Osteocyte (in vitro differentiated cells): ENCODE measurements around the gene NOP16. TPM values are rescaled to one million over a fixed set of nuclear protein-coding genes. Genes with fewer than 3 reads are reported as not detected.
A peak's percentile ranks its signal among the peaks of the same experiment; 100 is the strongest.

Experiments used
- DNase-seq: peaks from one replicate; pipeline ENCODE4 v3.0.0; 2021; ENCODE audit warnings: mixed read lengths; ENCODE audit not compliant: unreplicated experiment; ENCODE audit errors: extremely low spot score
- H3K27ac Mint-ChIP-seq: one replicate; pipeline ENCODE4 v1.8.0; 2021; ENCODE audit warnings: mild to moderate bottlenecking, mixed read lengths; ENCODE audit not compliant: unreplicated experiment
- H3K27me3 Mint-ChIP-seq: one replicate; pipeline ENCODE4 v1.8.0; 2021; ENCODE audit warnings: mixed read lengths; ENCODE audit not compliant: unreplicated experiment
- H3K36me3 Mint-ChIP-seq: one replicate; pipeline ENCODE4 v1.8.0; 2021; ENCODE audit warnings: mixed read lengths; ENCODE audit not compliant: unreplicated experiment
- H3K4me1 Mint-ChIP-seq: one replicate; pipeline ENCODE4 v1.8.0; 2021; ENCODE audit warnings: mixed read lengths; ENCODE audit not compliant: unreplicated experiment
- H3K4me3 Mint-ChIP-seq: one replicate; pipeline ENCODE4 v1.8.0; 2021; ENCODE audit warnings: mild to moderate bottlenecking, moderate library complexity, mixed read lengths; ENCODE audit not compliant: unreplicated experiment
- H3K9me3 Mint-ChIP-seq: one replicate; pipeline ENCODE4 v1.8.0; 2021; ENCODE audit warnings: mixed read lengths; ENCODE audit not compliant: unreplicated experiment
- CTCF ChIP-seq: fragments of 200-600 bp; sonication (generic); IDR thresholded peaks from 2 replicates; pipeline ENCODE4 v1.5.0; 2021; ENCODE audit warnings: antibody characterized with exemption, mild to moderate bottlenecking, moderate library complexity
- total RNA-seq: library from RNA; stranded (reverse); gene quantifications from 2 replicates; pipeline ENCODE4 v1.2.1, GENCODE V29; 2021

NOP16 gene
- total RNA-seq, 1 donor from 2014 or later: 15.5 TPM

- Mint-ChIP-seq H3K36me3 (peaks cover 20% of the 10 kb centered on the region), H3K9me3 (no peaks in the 10 kb centered on the region), H3K27ac (peak within 1 kb of the TSS; percentile 38), H3K27me3 (no peaks in the 10 kb centered on the region), H3K4me3 (peak within 1 kb of the TSS; percentile 72), H3K4me1 (peaks cover 13% of the 10 kb centered on the region)
- TF ChIP-seq CTCF: no peak
- peak; percentile 87 for DNase-seq
Measured at GRCh38 chr5:176365351-176366231, 22.8 kb downstream of the NOP16 start, which contains the start of gene ARL10. Gene ARL10 (plus strand): TSS chr5:176365487. CDS start chr5:176365564, 77 bp downstream.

GRCh38 chr5:176364765-176365350, 23.5 kb downstream of the NOP16 start:
- H3K27me3 Mint-ChIP-seq: no peaks in the 10 kb centered on the region
- peaks cover 14% of the 10 kb centered on the region for H3K36me3 Mint-ChIP-seq
- no peak for TF ChIP-seq CTCF
- peak overlapping the region; percentile 66 for H3K4me3 Mint-ChIP-seq
- H3K27ac Mint-ChIP-seq: peak overlapping the region; percentile 38
- no peaks in the 10 kb centered on the region for H3K9me3 Mint-ChIP-seq
- peaks cover 14% of the 10 kb centered on the region for H3K4me1 Mint-ChIP-seq
- no peak for DNase-seq

GRCh38 chr5:176362233-176362490, 26.2 kb downstream of the NOP16 start:
- peak overlapping the region; percentile 98 for H3K4me3 Mint-ChIP-seq
- H3K9me3 Mint-ChIP-seq: no peaks in the 10 kb centered on the region
- no peak for TF ChIP-seq CTCF
- H3K4me1 Mint-ChIP-seq: peaks cover 21% of the 10 kb centered on the region
- H3K36me3 Mint-ChIP-seq: peaks cover 9% of the 10 kb centered on the region
- DNase-seq: no peak
- H3K27ac Mint-ChIP-seq: peak overlapping the region; percentile 90
- H3K27me3 Mint-ChIP-seq: no peaks in the 10 kb centered on the region

GRCh38 chr5:176361437-176362232, 26.8 kb downstream of the NOP16 start, which contains the start of gene KIAA1191:
Gene KIAA1191 (minus strand): TSS chr5:176361764. CDS start chr5:176359508, 2,256 bp downstream.
- peak; percentile 37 for TF ChIP-seq CTCF
- no peaks in the 10 kb centered on the region for H3K27me3 Mint-ChIP-seq
- H3K4me1 Mint-ChIP-seq: peaks cover 20% of the 10 kb centered on the region
- H3K36me3 Mint-ChIP-seq: peaks cover 9% of the 10 kb centered on the region
- H3K4me3 Mint-ChIP-seq: peak within 1 kb of the TSS; percentile 98
- H3K9me3 Mint-ChIP-seq: no peaks in the 10 kb centered on the region
- peak; percentile 96 for DNase-seq
- peak within 1 kb of the TSS; percentile 90 for H3K27ac Mint-ChIP-seq
